HL-60 (cell line): Measurements from ENCODE around the gene RAET1L.

Experiments used
- DNase-seq, 2 experiments: peaks; one replicate each; pipeline ENCODE4 v3.0.0-alpha.2; 2010 to 2020; ENCODE audit warnings: low read depth in 1 of 2, low spot score in 1 of 2
- H3K27ac ChIP-seq: fragments of 250-450 bp; sonication (Bioruptor Pico); replicated peaks from 2 replicates; pipeline ENCODE4 v1.5.1; 2020; ENCODE audit warnings: mild to moderate bottlenecking, moderate library complexity
- H3K27me3 ChIP-seq: fragments of 250-450 bp; sonication (Bioruptor Pico); 2 replicates; pipeline ENCODE4 v1.5.1; 2021; ENCODE audit warnings: mild to moderate bottlenecking, moderate library complexity; ENCODE audit not compliant: insufficient read depth, poor library complexity, severe bottlenecking
- H3K4me3 ChIP-seq: replicated peaks from 2 replicates; pipeline ENCODE4 v1.5.1; 2011; ENCODE audit warnings: mild to moderate bottlenecking, control low read depth, low read length; ENCODE audit not compliant: insufficient read depth
- GABPA ChIP-seq: IDR thresholded peaks from 2 replicates; pipeline ENCODE4 v1.6.1; 2012; ENCODE audit warnings: low read depth
- POLR2AphosphoS5 ChIP-seq: IDR thresholded peaks from 2 replicates; pipeline ENCODE4 v1.6.1; 2012; ENCODE audit warnings: low read depth
- SPI1 ChIP-seq: IDR thresholded peaks from 2 replicates; pipeline ENCODE4 v1.6.1; 2012; ENCODE audit warnings: low read depth, mild to moderate bottlenecking, borderline replicate concordance
- TF ChIP-seq, protein P1 (sequence below): IDR thresholded peaks from one replicate; pipeline ENCODE4 v1.5.1; 2011; ENCODE audit warnings: low read length, control low read depth, inconsistent platforms; ENCODE audit not compliant: insufficient read depth
- TF ChIP-seq, protein P2 (sequence below): IDR thresholded peaks from 2 replicates; pipeline ENCODE4 v1.6.1; 2012; ENCODE audit warnings: low read depth; ENCODE audit not compliant: insufficient replicate concordance

RAET1L gene

DNA sequence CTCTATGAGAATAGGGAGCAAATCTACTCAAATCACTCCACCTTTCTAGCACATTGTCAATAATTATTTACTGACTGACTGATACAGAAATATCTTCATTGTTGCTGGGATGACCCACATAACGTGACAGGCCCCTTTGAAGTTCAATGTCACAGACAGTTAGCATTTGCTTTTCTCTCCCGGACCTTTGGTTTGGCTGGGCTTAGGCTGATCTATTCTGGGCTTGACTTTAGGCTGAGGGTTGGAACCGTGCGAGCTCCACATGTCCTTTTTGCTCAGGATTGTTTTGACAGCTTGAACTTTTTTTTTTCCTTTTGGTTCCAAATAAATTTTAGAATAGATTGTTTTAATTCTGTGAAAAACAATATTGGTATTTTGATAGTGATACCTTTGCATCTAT is 31.6 kb upstream of the RAET1L start:
- TF ChIP-seq, protein P1, sequence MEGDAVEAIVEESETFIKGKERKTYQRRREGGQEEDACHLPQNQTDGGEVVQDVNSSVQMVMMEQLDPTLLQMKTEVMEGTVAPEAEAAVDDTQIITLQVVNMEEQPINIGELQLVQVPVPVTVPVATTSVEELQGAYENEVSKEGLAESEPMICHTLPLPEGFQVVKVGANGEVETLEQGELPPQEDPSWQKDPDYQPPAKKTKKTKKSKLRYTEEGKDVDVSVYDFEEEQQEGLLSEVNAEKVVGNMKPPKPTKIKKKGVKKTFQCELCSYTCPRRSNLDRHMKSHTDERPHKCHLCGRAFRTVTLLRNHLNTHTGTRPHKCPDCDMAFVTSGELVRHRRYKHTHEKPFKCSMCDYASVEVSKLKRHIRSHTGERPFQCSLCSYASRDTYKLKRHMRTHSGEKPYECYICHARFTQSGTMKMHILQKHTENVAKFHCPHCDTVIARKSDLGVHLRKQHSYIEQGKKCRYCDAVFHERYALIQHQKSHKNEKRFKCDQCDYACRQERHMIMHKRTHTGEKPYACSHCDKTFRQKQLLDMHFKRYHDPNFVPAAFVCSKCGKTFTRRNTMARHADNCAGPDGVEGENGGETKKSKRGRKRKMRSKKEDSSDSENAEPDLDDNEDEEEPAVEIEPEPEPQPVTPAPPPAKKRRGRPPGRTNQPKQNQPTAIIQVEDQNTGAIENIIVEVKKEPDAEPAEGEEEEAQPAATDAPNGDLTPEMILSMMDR: no peak
- TF ChIP-seq SPI1: no peak
- TF ChIP-seq POLR2AphosphoS5: no peak
- TF ChIP-seq, protein P2, sequence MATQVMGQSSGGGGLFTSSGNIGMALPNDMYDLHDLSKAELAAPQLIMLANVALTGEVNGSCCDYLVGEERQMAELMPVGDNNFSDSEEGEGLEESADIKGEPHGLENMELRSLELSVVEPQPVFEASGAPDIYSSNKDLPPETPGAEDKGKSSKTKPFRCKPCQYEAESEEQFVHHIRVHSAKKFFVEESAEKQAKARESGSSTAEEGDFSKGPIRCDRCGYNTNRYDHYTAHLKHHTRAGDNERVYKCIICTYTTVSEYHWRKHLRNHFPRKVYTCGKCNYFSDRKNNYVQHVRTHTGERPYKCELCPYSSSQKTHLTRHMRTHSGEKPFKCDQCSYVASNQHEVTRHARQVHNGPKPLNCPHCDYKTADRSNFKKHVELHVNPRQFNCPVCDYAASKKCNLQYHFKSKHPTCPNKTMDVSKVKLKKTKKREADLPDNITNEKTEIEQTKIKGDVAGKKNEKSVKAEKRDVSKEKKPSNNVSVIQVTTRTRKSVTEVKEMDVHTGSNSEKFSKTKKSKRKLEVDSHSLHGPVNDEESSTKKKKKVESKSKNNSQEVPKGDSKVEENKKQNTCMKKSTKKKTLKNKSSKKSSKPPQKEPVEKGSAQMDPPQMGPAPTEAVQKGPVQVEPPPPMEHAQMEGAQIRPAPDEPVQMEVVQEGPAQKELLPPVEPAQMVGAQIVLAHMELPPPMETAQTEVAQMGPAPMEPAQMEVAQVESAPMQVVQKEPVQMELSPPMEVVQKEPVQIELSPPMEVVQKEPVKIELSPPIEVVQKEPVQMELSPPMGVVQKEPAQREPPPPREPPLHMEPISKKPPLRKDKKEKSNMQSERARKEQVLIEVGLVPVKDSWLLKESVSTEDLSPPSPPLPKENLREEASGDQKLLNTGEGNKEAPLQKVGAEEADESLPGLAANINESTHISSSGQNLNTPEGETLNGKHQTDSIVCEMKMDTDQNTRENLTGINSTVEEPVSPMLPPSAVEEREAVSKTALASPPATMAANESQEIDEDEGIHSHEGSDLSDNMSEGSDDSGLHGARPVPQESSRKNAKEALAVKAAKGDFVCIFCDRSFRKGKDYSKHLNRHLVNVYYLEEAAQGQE: no peak
- no peak for TF ChIP-seq GABPA
- DNase-seq: no peak
- Histone ChIP-seq H3K27ac (no peak overlapping the region), H3K27me3 (no peaks in the 10 kb centered on the region), H3K4me3 (no peak overlapping the region)

DNA sequence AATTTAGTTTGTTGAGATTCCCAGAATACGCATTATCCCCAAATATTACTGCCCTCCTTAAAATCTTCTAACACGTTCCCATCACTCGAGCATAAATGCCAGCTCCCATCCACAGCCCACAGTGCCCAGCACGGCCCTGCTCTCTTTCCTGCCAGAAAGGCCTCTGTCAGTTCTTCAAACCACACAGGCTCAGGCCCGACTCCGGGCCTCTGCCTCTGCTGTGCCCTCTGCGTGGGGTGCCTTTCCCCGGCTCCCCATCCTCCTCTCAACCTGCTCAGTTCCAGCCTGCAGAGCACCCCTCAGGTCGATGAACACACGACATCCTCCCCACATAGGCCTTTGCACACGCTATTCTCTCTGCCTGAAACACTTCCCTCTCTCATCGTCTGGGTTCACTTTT is 30.8 kb upstream of the RAET1L start:
- TF ChIP-seq SPI1: no peak
- TF ChIP-seq, protein P2: no peak
- TF ChIP-seq, protein P1: no peak
- no peak for TF ChIP-seq POLR2AphosphoS5
- TF ChIP-seq GABPA: no peak
- Histone ChIP-seq H3K27me3 (no peaks in the 10 kb centered on the region), H3K4me3 (no peak overlapping the region), H3K27ac (no peak overlapping the region)
- no peak for DNase-seq

DNA sequence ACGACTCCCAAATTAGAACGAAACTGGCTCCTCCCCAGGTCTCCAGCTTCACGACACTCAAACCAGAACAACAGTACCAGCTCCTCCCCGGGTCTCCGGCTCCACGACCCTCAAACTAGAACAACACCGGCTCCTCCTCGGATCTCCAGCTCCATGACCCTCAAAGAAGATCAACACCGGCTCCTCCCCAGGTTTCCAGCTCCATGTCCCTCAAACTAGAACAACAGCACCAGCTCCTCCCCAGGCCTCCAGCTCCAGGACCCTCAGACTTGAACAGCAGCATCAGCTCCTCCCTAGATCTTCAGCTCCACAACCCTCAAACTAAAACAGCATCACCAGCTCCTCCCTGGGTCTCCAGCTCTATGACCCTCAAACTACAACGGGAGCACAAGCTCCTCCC is 29.8 kb upstream of the RAET1L start:
- Histone ChIP-seq H3K4me3 (no peak overlapping the region), H3K27ac (no peak overlapping the region), H3K27me3 (no peaks in the 10 kb centered on the region)
- TF ChIP-seq, protein P1: no peak
- TF ChIP-seq POLR2AphosphoS5 (no peak), SPI1 (no peak), GABPA (no peak)
- TF ChIP-seq, protein P2: no peak
- DNase-seq: no peak
